G401 (cell line): Measurements from ENCODE around the gene RHBDF1. TPM values are rescaled to one million over a fixed set of nuclear protein-coding genes. Genes with fewer than 3 reads are reported as not detected.
A peak's percentile ranks its signal among the peaks of the same experiment; 100 is the strongest.

Experiments
- DNase-seq: peaks from one replicate; pipeline ENCODE4 v3.0.0-alpha.2; 2015; ENCODE audit warnings: low spot score
- in situ Hi-C: cut with HindIII; loops from 2 replicates; pipeline ENCODE4 v1.10.0; 2016; ENCODE audit warnings: low sequenced_read_pairs, mixed read lengths
- total RNA-seq: library from RNA; depleted of rRNA; stranded (reverse); fragments of >200 nt; shearing (Covaris generic); gene quantifications from 2 replicates; pipeline ENCODE4 v1.2.3, GENCODE V29; 2014

RHBDF1 gene
- total RNA-seq, 1 experiment from 2014 or later: 24.9 TPM

DNA sequence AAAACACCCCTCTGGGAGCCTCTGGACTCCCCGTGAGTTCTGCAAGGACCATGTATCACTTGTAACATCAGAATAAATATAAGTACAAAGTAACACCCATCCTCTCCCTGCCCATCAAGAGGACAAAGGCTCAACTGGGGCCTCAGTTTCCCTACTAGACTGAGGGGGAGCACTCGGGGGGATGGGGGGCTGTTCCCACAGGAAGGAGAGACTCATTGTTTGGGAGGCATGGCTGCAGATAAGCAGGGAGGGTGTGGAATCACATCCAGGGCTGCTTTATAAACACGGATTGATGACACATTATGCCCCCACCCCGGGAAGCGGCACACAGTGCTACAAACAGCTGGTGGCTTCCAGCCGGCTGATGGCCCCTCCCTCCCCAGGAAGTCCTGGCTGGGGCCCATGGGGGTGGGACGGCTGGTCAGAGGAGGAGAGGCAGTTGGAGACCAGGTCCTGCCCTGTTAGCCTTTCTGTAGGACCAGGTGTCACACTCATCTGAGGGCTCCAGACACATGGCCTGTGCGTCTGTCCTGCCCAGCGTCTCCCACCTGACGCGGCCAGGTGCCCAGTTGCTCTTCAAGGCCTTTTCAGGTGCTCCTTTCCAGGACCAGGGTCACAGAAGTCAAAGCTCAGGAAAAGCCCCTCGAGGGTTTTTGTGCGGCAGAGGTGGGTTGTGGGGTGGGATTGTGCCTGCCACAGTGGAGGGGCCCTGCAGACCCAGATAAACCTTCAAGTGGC, 4.3 kb upstream of the RHBDF1 start:
- no peak for DNase-seq
- in situ Hi-C loops: no loop called here

GRCh38 chr16:75580-76501, 3.4 kb upstream of the RHBDF1 start:
- no peak for DNase-seq
- in situ Hi-C loops: no loop called here

DNA sequence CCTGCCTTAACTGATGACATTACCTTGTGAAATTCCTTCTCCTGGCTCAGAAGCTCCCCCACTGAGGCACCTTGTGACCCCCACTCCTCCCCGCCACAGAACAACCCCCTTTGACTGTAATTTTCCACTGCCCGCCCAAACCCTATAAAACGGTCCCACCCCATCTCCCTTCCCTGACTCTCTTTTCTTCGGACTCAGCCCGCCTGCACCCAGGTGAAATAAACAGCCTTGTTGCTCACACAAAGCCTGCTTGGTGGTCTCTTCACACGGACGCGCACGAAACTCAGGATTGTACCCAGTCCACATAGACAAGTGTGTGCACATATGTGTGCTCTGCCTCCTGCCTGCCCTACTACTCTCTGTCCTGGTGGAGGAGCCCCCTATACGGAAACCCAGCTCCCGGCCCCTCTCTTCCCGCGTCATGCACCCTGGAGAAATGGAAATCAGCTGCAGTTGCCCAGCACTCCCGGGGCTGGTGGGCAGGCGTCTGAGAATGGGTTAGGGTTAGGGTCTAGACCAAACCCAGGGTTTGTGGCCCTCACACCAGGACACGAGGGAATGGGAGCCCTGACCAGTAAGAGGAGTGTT, 2.4 kb upstream of the RHBDF1 start:
- DNase-seq: no peak
- in situ Hi-C loops: no loop called here

DNA sequence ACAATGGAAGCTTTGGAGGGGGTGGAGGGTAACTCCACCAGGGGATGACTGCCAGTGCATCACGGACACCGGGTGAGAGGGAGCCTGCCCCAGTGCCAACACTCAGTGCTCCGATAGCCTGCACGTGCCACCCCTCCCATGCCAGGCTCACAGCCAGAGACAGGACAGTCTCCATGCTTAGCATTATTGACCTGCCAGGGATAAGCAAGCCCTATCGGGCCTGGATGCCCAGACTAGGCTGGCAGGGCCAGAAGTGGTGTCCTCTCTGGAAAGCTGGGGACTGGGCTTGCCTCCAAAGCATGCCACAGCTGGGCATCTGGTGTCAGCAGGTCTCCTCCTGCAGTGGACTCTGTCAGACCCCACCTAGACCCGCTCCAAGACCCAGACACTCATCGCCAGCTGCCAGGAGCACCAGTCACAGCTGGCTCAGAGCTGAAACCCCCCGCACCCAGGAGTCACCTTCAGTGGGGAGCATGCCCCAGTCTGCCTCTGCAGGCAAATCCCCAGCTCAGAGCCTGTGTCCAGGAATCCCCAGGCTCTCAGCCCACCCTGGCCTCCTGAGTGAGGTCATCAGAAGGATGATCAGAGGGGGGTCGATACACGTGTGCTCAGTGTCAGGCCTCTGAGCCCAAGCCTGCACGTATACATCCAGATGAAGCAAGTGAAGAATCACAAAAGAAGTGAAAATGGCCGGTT, 1.8 kb upstream of the RHBDF1 start:
- DNase-seq: no peak
- in situ Hi-C loops: no loop called here

DNA sequence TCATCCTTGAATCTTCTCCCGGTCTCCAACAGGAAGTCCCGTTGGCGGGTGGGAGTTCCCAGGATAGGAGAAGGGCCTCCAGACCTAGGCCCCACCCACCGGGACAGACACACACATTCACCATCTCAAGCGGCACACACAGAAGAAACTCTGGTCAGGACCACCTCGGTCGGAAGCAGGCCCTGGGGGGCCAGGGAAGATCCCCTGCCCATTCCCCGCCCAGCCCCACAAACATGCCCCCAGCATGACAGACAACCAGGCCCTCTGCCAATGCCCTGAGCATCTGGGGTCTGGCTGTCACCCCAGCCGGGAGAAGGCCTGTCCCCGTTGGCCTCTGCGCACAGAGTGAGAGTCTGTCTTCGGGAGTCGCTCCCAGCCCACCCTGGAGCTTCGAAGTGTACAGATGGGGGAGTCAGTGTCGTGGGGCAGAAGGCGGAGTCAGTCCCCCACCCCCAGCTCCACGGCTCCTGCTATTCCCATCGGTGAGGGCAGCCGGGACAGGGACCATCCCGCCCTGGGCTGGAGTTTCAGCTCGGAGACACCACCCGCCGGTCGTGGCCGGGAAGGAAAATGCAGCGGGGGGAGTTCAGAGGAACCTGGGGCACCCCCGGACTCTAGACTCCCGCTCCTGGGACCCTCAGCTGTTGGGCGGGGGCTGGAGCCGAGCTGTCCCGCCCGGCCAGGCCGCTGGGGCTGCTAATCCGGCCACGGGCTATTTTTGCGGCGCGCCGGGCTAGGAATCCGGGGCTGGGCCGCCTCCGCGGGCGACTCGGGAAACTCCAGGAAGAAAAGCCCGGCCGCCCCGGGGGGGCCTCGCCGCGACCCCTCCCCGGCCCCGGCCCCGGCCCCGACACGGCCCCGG, 660 bp downstream of the RHBDF1 start:
- in situ Hi-C loops: no loop called here
- no peak for DNase-seq

GRCh38 chr16:71210-71539, 1.3 kb downstream of the RHBDF1 start:
- in situ Hi-C loops: no loop called here

GRCh38 chr16:69181-69580, 3.2 kb downstream of the RHBDF1 start:
- in situ Hi-C loops: no loop called here
- DNase-seq: no peak

More at GRCh38 chr16:71210-71539, 1.3 kb downstream of the RHBDF1 start:
- no peak for DNase-seq

- no peak for DNase-seq
- in situ Hi-C loops: no loop called here
Measured at GRCh38 chr16:67884-68789, 4.3 kb downstream of the RHBDF1 start.

DNA sequence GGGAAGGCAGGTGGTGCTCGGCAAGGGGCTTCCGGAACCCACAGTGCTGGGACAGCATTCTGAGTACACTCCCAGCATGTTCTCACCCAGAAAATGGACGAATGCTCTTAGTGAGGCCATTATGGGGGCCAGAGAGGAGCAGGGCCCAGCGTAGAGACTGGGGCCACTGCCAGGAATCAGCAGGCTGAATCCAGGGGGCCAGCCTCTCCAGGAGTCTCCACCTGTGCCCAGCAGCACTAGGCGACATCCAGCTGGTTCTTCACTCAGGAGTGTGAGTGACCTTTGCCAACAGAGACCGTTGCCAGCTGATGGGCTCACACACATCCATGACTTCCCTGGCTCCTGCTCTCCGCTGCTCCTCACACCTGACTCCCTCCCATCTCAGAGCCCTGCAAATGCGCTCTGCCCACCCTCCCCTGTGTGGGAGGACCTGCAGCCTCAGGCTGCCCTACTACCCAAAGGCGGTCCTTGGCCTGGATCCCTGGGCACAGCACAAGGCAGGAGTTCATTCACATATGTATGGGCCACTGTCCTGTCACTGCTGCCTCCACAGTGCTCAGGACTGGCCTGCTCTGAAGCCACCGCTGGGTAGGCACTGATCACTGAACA, 5.1 kb downstream of the RHBDF1 start:
- in situ Hi-C loops: no loop called here
- DNase-seq: peak; percentile 88

DNA sequence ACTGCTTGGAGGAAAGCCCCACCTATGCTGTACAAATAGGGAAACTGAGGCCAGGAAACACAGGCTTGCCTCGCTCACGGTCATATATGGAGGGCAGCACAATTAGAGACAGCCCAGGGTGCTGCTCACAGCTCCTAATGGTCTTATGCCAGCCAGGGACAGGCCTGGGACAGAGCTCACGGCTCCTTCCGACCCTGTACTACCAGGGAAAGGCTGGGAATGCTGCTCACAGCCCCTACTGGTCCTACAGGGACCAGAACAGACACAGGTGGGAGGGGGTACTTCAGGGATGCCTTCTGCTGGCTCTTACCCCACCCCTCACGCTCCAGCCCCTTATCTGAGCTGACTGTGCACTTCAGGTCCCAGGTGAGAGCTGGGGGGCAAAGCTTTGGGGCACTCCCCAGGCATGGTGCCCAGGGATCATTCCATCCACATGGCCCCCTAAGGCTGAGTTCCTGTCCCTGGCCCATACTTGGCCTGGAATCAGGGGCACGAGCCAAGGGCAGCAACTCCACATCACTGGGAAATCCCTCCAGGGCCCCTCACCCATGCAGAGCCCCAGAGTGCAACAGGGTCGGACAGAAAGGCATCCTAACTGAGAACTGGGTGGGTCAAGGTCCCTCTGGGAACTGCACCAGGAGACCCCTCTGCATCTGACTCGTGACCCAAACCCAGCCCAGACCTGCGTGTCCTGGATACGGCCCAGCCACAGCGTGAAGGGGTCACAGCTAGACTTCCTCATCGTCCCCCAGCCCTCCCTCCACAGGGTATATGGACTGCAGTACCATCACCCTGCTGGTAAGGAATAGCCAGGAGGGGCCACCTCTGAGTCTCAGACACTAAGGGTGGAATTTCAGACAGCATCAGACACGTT, 5.9 kb downstream of the RHBDF1 start:
- in situ Hi-C loops: no loop called here
- no peak for DNase-seq

- DNase-seq: peak; percentile 79
- in situ Hi-C loops: no loop called here
Measured at GRCh38 chr16:65745-66144, 6.7 kb downstream of the RHBDF1 start.

DNA sequence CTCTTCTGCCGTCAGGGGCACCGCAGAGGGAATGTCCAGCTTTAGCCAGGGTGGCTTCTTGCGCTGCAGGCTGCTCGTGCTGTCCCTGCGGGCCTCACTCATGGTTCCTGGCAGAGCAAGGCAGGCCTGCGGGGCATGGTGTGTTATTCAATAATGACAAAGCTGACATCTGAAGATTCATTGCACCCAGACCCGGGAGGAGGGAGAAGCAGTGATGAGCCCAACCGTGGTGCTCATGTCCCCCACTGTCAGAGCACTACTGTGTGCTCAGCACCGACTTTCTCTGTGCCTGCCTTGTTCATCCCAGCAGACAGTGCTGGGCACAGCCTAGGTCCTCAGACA, 7.5 kb downstream of the RHBDF1 start:
- no peak for DNase-seq
- in situ Hi-C loops: no loop called here

- peak; percentile 2 for DNase-seq
- in situ Hi-C loops: no loop called here
Measured at GRCh38 chr16:63998-64913, 8.2 kb downstream of the RHBDF1 start.

DNA sequence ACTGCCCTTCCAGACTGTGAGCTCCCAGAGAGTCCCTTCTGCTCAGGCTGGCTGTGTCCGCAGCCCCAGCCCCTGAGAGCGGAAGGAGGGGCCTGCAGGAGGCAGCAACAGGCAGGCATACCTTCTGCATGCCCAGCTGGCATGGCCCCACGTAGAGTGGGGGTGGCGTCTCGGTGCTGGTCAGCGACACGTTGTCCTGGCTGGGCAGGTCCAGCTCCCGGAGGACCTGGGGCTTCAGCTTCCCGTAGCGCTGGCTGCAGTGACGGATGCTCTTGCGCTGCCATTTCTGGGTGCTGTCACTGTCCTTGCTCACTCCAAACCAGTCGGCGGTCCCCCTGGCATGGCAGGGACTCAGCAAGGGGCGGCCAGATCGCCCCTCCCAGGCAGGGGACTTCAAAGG, 9.0 kb downstream of the RHBDF1 start:
- DNase-seq: peak; percentile 65
- in situ Hi-C loops: no loop called here

GRCh38 chr16:62968-63391, 9.5 kb downstream of the RHBDF1 start:
- in situ Hi-C loops: no loop called here
- DNase-seq: no peak
